ENCODE results near the gene ATP6V1F.

Gene ATP6V1F

GRCh38 chr7:128882134-128882533 is 19.5 kb downstream of the ATP6V1F start:
- DNase-seq (ENCODE audit: low read depth), result no peak

DNA sequence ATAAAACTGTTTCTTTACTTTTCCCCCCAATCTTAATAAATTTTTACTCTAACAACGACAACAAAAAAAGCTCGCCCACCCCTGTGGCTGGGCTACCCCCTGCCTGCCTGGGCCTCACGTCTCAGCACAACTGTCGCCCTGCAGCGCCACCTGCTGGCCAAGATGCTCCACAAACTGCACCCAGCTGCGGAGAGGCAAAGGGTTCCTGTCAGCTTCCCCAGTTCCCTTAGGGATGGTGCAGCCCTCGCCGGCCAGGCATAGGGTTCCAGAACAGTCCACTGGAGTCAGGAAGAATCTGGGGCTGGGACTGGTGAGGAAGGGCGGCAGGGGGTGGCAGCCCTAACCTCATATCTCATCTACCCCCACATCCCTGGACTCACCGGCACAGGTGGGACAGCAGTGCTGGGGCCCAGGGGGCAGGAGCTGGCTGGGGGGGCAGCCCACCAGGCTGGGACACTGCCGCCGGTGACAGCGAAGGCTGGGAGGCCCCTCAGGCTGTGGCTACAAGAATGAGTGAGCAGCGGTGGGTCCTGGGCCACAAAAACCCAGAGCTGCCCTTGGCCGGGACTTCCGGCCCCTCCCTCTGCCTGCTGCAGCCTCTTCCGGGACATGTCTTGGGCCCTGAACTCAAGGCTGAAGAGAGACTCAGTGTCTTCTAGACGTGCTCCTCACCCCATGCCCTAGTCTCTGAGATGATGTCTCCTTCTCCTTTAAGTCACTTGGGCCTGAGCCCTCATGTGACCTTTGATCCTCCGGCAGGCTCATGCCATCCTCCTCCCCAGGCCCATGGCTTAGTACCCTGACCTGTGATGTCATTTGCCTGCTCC is 21.2 kb downstream of the ATP6V1F start:
- peak; percentile 63 for DNase-seq (ENCODE audit: low read depth)

GRCh38 chr7:128884561-128885369 is 22.1 kb downstream of the ATP6V1F start:
- DNase-seq (ENCODE audit: low read depth), result no peak

DNA sequence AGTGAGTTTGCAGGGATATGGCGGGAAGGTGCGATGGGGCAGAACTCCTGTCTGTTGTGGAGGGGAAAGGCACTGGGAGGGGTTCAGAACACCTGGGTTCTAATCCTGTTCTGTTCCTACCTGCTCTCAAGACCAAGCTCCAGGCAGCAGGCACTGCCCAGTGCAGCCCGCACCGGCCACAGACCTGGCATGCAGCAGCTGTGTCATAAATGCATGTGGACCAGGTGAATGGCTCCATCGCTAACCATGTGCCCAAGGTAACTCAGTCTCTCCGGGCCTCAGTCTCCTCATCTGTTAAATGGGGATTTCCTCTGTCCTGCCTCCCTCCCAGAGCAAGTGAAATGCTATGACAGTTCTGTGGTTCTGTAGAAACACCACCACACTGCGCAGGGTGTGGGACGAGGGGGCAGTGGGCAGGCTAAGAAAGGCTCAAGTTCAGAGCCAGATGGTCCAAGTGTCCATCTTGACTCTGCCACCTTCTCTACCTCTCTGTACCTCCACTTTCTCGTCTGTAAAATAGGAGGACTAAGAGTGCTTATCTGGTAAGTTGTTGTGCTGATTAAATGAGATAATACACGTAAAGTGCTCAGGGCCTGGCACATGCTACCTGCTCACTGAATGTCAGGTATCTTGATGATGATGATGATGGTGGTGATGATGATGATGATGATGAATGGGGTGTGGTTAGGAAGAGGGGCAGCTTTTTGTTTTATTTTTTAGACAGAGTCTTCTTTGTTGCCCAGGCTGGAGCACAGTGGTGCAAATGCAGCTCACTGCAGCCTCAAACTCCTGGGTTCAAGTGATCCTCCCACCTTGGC is 22.9 kb downstream of the ATP6V1F start:
- DNase-seq (ENCODE audit: low read depth), result no peak

DNA sequence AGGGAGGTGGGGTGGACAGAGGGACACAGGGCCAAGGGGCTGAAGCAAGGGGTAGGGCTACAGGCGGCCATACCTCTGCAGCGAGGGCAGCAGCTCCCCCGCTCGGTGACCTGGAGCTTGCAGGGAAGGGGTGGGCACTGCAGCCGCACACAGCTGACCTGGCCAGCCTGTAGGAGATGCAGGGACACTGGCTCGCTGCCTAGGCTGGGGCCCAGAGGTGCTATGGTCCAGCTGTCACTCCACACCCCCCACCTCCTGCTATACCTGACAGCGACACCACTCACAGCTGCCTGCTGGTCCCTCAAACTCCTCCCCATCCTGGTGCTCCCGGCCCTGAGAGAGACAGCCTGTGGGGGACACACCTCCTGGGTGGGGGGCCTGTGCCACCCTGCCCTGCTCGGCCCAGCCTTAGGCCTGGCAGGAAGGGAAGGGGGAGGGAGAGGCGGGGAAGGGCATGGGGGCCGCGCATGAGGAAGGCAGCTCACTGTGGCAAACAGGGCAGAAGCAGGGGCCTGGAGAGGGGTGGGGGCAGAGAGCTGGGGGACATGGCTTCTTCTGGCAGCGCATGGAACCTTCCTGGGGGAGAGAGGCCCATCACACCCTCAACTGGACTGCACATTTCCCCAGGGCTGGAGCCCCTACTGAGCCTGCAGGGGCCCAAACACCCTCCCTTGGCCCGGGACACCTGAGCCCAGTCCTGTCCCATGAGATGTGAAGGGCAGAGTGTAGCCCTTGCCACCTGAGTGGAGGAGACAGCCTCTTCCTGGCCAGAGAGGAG is 23.9 kb downstream of the ATP6V1F start:
- no peak for DNase-seq (ENCODE audit: low read depth)

- DNase-seq (ENCODE audit: low read depth), result no peak
Observed at GRCh38 chr7:128887169-128888038, 24.7 kb downstream of the ATP6V1F start.

GRCh38 chr7:128888039-128888755 is 25.5 kb downstream of the ATP6V1F start:
- no peak for DNase-seq (ENCODE audit: low read depth)

DNA sequence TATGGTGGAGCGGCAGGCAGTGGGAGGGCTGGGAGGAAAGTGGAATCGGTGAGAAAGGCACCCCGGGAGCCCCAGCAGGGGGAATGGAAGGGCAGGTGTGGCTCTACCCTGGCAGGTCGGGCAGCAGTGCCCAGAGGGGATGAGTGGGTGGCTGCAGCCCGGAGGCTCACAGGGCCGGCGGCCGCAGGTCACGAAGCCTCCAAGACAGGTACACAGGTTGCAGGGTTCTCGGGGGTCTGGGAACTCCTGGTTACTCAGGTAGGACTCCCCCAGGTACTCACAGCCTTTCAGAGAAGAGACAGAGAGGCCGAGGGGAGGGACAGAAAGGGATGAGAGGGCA is 26.1 kb downstream of the ATP6V1F start:
- no peak for DNase-seq (ENCODE audit: low read depth)

DNA sequence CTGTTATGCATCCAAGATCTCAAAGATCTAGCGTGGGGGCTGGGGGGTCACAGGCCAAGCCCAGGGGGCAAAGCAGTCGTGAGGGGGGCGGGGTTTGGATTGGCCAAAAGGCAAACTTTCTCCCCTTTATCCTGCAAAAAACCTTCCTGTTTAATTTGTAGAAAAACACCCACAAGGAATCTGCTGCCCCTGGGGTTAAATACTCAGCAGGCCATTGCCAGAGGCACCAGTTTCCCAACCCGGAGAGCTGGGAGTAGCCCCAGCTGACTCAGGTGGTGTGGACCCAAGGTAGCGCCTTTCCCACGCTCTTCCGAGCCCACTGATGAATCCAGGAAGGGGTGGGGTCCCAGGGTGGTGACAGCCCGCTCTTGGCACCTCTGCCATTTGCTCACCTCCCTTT is 26.5 kb downstream of the ATP6V1F start:
- no peak for DNase-seq (ENCODE audit: low read depth)

DNA sequence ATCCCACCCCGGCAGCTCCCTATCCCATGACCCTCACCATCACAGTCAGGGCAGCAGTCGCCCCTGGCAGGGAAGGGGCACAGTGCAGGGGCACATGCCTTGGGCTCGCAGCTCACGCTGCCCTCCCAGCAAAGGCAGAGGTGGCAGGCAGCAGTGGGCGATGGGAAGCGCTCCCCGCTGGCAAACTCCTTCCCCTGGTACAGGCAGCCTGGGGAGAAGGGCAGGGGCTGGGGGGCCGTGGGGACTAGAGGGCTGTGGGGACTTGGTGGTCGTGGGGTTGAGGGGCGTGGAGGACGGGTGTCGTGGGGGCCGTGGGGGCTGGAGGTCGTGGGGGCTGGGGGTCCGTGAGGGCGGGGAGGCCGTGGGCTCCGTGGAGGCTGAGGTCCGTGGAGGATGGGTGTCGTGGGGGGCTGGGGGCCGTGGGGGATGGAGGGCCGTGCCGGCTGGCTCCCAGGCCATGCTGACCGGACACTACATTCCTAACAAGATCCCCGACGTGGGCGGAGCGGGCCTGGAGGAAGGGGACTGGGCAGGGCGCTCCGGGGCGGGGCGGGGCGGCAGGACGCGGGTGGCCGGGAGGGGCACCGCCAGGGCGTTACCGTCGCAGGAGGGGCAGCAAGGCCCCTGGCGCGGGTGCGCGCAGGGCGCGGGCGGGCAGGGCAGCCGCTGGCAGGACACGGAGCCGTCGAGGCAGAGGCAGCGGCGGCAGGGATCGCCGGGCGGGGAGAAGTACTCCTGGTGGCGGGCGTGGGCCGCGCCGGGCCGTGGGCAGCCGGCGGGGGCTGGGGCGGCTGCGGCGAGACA is 27.9 kb downstream of the ATP6V1F start:
- DNase-seq (ENCODE audit: low read depth), result no peak

GRCh38 chr7:128891110-128891941 is 28.7 kb downstream of the ATP6V1F start:
- no peak for DNase-seq (ENCODE audit: low read depth)

DNA sequence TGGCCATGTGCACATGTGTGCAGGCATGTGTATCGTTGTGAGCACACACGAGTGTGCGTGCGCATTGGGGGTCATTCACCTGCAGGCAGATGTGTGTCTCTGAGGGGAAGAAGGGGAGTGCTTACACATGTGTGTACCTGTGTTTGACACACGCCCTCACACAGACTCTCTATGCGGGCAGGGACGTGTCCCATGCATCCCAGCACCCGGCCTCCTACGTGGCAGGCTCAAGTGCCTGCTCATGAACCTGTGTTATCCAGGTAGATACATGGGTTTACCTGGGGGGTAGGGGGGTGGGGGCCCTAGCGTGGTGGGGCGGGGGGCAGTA is 29.2 kb downstream of the ATP6V1F start:
- no peak for DNase-seq (ENCODE audit: low read depth)

DNA sequence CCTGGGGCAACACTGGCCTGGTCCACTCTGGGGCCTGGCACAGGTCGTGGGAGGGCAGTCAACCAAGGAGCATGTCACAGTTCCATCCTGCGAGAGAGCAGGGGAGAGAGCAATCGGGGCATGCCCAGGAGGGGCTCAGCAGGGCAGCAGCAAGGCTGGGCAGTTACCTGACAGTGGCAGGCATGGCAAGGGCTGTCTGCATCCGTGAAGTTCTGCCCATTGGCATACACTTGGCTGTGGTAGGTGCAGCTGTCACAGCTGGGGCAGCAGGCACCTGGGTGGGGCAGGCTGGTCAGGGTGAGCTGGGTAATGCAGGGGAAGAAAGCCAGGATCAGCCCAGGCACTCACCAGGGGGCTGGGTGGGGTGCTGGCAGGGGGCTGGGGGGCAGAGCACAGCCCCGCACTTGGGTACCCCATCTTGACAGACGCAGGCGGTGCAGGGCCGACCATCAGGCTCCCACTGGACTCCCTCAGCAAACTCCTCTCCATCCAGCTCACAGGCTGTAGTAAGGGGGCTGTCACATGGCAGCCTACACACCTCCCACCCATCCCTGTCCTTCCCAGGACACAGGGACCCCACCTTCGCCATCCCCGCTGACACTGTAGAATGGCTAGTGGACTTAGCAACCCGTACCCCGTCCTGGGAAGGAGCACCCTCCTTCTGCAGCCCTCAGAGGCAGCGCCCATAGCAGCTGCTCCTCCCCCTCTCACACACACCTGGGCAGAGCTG is 30.0 kb downstream of the ATP6V1F start:
- no peak for DNase-seq (ENCODE audit: low read depth)

DNA sequence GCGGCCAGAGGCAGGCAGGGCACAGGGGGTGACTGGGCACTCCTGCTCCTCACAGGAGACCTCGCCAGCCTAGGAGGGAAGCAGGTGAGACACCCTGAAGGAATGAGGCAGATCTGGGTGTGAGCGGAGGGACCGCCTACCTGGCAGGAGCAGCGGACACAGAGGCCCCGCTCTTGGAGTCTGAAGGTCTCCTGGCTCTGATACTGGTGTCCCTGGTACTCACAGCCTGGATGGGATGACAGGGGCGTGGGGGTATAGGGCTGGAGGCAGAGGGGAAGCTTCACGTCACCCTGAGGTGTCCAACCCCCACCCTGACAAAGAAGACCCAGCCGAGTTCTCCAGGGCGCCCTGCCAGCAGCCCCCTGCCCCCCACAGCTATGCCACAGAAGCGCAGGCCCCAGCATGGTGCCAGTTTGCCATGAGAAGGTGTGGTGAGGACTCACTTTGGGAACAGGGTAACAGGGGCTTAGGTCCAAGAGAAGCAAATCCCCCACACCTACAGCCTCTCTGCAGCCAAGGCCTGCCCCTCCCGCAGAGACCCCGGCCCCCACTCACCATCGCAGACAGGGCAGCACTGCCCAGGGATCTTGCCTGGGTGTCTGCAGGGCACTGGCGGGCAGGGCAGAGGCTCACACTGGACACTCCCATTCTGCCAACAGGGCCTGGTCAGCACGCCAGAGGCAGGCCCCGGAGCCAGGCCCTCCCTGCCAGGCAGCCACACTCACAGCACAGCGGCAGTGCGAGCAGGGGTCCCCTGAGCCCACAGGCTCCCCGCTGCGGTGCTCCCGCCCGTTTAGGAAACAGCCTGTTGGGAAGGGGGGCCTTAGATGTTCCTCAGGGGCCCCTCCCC is 30.8 kb downstream of the ATP6V1F start:
- no peak for DNase-seq (ENCODE audit: low read depth)

GRCh38 chr7:128894101-128894440 is 31.4 kb downstream of the ATP6V1F start:
- DNase-seq (ENCODE audit: low read depth), result no peak

- no peak for DNase-seq (ENCODE audit: low read depth)
Observed at GRCh38 chr7:128895320-128895719, 32.7 kb downstream of the ATP6V1F start.

DNA sequence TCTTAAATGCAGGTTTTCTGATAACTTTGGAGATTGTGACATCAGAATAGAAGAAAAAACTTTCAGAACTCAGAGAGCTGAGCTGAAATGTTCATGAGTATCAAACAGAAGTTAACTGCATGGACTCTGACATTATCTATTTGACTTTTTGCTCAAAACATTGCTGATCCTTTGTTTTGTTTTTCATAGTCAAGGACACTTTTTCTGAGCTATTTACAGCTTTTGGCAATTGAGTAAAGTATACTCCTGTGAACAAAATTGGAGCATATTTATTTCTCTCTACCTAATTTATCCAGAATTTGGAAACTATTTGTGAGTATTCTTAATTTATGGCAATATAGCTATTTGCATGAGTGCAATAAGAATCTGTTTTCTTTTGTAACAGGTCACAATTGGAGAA is 36.7 kb downstream of the ATP6V1F start:
- no peak for DNase-seq (ENCODE audit: low read depth)
